HEK293 (cell line): ENCODE data around the gene CDKAL1.

Experiments
- CTCF ChIA-PET: fragments of 350-600 bp; formaldehyde crosslinking; extraction: SDS; loops from one replicate; lab custom pipeline; 2021; ENCODE audit warnings: antibody characterized with exemption; lab: Yijun Ruan, JAX
- POLR2A ChIA-PET: fragments of 300-600 bp; formaldehyde crosslinking; extraction: SDS; loops from one replicate; lab custom pipeline; 2020; ENCODE audit warnings: antibody characterized with exemption, inconsistent platforms; lab: Yijun Ruan, JAX
- H3K27ac ChIP-seq: fragments of 200-500 bp; sonication (Bioruptor generic); 2 replicates; pipeline ENCODE4 v1.5.1; 2014; ENCODE audit warnings: low read depth, low read length, control low read depth, inconsistent platforms; ENCODE audit errors: extremely low read depth
- H3K36me3 ChIP-seq, 2 experiments: fragments of 200-500 bp in 1 of 2; sonication (Bioruptor generic) in 1 of 2; 1 replicate in 1 of 2; 2 replicates in 1 of 2; pipeline ENCODE4 v1.5.1; 2014 to 2017; ENCODE audit warnings: inconsistent platforms in 2 of 2, low read length in 2 of 2; ENCODE audit not compliant: control insufficient read depth in 2 of 2, insufficient read depth in 1 of 2
- H3K4me1 ChIP-seq: fragments of 200-500 bp; sonication (Bioruptor generic); 2 replicates; pipeline ENCODE4 v1.5.1; 2014; ENCODE audit warnings: mild to moderate bottlenecking, low read length, inconsistent platforms; ENCODE audit not compliant: control insufficient read depth, insufficient read depth
- H3K4me3 ChIP-seq: 2 replicates; pipeline ENCODE4 v1.5.1; 2011; ENCODE audit warnings: low read depth, mild to moderate bottlenecking, control low read depth, low read length, moderate library complexity
- H3K9me3 ChIP-seq: fragments of 200-500 bp; sonication (Bioruptor generic); 2 replicates; pipeline ENCODE4 v1.5.1; 2014; ENCODE audit warnings: low read depth, low read length, inconsistent platforms; ENCODE audit not compliant: control insufficient read depth, insufficient read depth
- KLF10 ChIP-seq: fragments of 450-650 bp; IDR thresholded peaks from 2 replicates; pipeline ENCODE4 v1.5.1; 2018; ENCODE audit warnings: missing biosample characterization, mild to moderate bottlenecking, missing genetic modification characterization
- ZBTB21 ChIP-seq: fragments of 450-650 bp; formaldehyde crosslinking; IDR thresholded peaks from 2 replicates; pipeline ENCODE4 v1.5.1; 2017; ENCODE audit warnings: missing biosample characterization, missing genetic modification characterization
- ZBTB8A ChIP-seq: fragments of 450-650 bp; formaldehyde crosslinking; IDR thresholded peaks from 2 replicates; pipeline ENCODE4 v1.5.1; 2016; ENCODE audit warnings: missing biosample characterization, missing genetic modification characterization
- ZFP69B ChIP-seq: fragments of 450-650 bp; formaldehyde crosslinking; IDR thresholded peaks from 2 replicates; pipeline ENCODE4 v1.5.1; 2016; ENCODE audit warnings: missing biosample characterization, missing genetic modification characterization
- ZNF10 ChIP-seq: fragments of 450-650 bp; formaldehyde crosslinking; IDR thresholded peaks from 2 replicates; pipeline ENCODE4 v1.5.1; 2017; ENCODE audit warnings: missing biosample characterization, missing genetic modification characterization
- ZNF133 ChIP-seq: fragments of 450-650 bp; formaldehyde crosslinking; IDR thresholded peaks from 2 replicates; pipeline ENCODE4 v1.5.1; 2016; ENCODE audit warnings: missing biosample characterization, missing genetic modification characterization
- ZNF211 ChIP-seq: fragments of 450-650 bp; formaldehyde crosslinking; IDR thresholded peaks from 2 replicates; pipeline ENCODE4 v1.5.1; 2016; ENCODE audit warnings: low read depth, missing biosample characterization, missing genetic modification characterization
- ZNF473 ChIP-seq: fragments of 450-650 bp; formaldehyde crosslinking; IDR thresholded peaks from 2 replicates; pipeline ENCODE4 v1.5.1; 2017; ENCODE audit warnings: missing biosample characterization, missing genetic modification characterization
- ZNF501 ChIP-seq: fragments of 450-650 bp; formaldehyde crosslinking; IDR thresholded peaks from 2 replicates; pipeline ENCODE4 v1.5.1; 2016; ENCODE audit warnings: missing biosample characterization, missing genetic modification characterization
- ZNF791 ChIP-seq: fragments of 450-650 bp; formaldehyde crosslinking; IDR thresholded peaks from 2 replicates; pipeline ENCODE4 v1.5.1; 2016; ENCODE audit warnings: missing biosample characterization, missing genetic modification characterization
- ZNF792 ChIP-seq: fragments of 450-650 bp; formaldehyde crosslinking; IDR thresholded peaks from 2 replicates; pipeline ENCODE4 v1.5.1; 2016; ENCODE audit warnings: missing biosample characterization, missing genetic modification characterization
- ZSCAN30 ChIP-seq: fragments of 450-650 bp; IDR thresholded peaks from 2 replicates; pipeline ENCODE4 v1.5.1; 2018; ENCODE audit warnings: missing biosample characterization, mild to moderate bottlenecking, missing genetic modification characterization, moderate library complexity
- TF ChIP-seq, protein P1 (sequence below): fragments of 450-650 bp; formaldehyde crosslinking; IDR thresholded peaks from 2 replicates; pipeline ENCODE4 v1.5.1; 2016; ENCODE audit warnings: missing biosample characterization, missing genetic modification characterization
- TF ChIP-seq, protein P2 (sequence below): fragments of 450-650 bp; formaldehyde crosslinking; IDR thresholded peaks from 2 replicates; pipeline ENCODE4 v1.5.1; 2016; ENCODE audit warnings: missing biosample characterization, missing genetic modification characterization
- TF ChIP-seq, protein P3 (sequence below): fragments of 450-650 bp; formaldehyde crosslinking; IDR thresholded peaks from 2 replicates; pipeline ENCODE4 v1.5.1; 2016; ENCODE audit warnings: missing biosample characterization, missing genetic modification characterization
- TF ChIP-seq, protein P4 (sequence below): fragments of 450-650 bp; formaldehyde crosslinking; IDR thresholded peaks from 2 replicates; pipeline ENCODE4 v1.5.1; 2016; ENCODE audit warnings: missing biosample characterization, missing genetic modification characterization
- TF ChIP-seq, protein P5 (sequence below): fragments of 450-650 bp; formaldehyde crosslinking; conservative IDR thresholded peaks from 2 replicates; pipeline ENCODE4 v1.5.1; 2016; ENCODE audit warnings: low read depth, missing biosample characterization, missing genetic modification characterization
- TF ChIP-seq, protein P6 (sequence below): fragments of 450-650 bp; formaldehyde crosslinking; IDR thresholded peaks from 2 replicates; pipeline ENCODE4 v1.5.1; 2016; ENCODE audit warnings: missing biosample characterization, missing genetic modification characterization
- TF ChIP-seq, protein P7 (sequence below): sonication (generic); formaldehyde crosslinking; IDR thresholded peaks from 2 replicates; pipeline ENCODE4 v1.8.1; 2022; ENCODE audit warnings: mild to moderate bottlenecking, moderate library complexity, missing genetic modification reagents

Gene CDKAL1

DNA sequence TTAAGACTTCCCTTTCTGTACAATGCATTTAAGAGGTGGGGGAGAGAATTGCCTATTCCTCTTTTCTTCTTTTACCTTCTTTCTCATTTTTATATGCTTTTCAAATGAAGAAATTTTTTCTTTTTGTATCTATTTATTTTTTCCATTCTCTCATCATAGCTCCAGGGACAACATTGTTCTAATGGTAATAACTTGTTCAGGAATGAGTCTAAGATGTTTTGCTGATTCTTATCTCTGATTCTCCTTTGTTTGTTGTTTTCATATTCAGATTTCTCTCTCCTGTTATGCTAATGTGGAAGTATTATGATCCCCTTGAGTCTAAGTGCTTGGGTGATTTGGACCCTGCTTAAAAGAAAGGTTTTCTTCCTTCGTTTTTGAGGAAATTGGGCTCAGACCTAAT lies 451.6 kb downstream of the CDKAL1 start:
- no peaks in the 10 kb centered on the region for H3K36me3 ChIP-seq
- H3K4me3 ChIP-seq, result no peak overlapping the region
- TF ChIP-seq ZFP69B (tag by site-specific recombination), result no peak
- TF ChIP-seq ZNF211, result no peak
- no peak for TF ChIP-seq ZNF473 (tag by site-specific recombination)
- TF ChIP-seq ZSCAN30 (tag by site-specific recombination), result no peak
- TF ChIP-seq, protein P1, sequence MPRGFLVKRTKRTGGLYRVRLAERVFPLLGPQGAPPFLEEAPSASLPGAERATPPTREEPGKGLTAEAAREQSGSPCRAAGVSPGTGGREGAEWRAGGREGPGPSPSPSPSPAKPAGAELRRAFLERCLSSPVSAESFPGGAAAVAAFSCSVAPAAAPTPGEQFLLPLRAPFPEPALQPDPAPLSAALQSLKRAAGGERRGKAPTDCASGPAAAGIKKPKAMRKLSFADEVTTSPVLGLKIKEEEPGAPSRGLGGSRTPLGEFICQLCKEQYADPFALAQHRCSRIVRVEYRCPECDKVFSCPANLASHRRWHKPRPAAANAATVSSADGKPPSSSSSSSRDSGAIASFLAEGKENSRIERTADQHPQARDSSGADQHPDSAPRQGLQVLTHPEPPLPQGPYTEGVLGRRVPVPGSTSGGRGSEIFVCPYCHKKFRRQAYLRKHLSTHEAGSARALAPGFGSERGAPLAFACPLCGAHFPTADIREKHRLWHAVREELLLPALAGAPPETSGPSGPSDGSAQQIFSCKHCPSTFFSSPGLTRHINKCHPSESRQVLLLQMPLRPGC (tag by site-specific recombination), result no peak
- TF ChIP-seq, protein P2, sequence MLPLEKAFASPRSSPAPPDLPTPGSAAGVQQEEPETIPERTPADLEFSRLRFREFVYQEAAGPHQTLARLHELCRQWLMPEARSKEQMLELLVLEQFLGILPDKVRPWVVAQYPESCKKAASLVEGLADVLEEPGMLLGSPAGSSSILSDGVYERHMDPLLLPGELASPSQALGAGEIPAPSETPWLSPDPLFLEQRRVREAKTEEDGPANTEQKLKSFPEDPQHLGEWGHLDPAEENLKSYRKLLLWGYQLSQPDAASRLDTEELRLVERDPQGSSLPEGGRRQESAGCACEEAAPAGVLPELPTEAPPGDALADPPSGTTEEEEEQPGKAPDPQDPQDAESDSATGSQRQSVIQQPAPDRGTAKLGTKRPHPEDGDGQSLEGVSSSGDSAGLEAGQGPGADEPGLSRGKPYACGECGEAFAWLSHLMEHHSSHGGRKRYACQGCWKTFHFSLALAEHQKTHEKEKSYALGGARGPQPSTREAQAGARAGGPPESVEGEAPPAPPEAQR, result no peak
- TF ChIP-seq, protein P3, sequence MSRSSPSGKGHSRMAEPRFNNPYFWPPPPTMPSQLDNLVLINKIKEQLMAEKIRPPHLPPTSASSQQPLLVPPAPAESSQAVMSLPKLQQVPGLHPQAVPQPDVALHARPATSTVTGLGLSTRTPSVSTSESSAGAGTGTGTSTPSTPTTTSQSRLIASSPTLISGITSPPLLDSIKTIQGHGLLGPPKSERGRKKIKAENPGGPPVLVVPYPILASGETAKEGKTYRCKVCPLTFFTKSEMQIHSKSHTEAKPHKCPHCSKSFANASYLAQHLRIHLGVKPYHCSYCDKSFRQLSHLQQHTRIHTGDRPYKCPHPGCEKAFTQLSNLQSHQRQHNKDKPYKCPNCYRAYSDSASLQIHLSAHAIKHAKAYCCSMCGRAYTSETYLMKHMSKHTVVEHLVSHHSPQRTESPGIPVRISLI (tag by site-specific recombination), result no peak
- TF ChIP-seq, protein P4, sequence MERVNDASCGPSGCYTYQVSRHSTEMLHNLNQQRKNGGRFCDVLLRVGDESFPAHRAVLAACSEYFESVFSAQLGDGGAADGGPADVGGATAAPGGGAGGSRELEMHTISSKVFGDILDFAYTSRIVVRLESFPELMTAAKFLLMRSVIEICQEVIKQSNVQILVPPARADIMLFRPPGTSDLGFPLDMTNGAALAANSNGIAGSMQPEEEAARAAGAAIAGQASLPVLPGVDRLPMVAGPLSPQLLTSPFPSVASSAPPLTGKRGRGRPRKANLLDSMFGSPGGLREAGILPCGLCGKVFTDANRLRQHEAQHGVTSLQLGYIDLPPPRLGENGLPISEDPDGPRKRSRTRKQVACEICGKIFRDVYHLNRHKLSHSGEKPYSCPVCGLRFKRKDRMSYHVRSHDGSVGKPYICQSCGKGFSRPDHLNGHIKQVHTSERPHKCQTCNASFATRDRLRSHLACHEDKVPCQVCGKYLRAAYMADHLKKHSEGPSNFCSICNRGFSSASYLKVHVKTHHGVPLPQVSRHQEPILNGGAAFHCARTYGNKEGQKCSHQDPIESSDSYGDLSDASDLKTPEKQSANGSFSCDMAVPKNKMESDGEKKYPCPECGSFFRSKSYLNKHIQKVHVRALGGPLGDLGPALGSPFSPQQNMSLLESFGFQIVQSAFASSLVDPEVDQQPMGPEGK (tag by site-specific recombination), result no peak
- TF ChIP-seq, protein P5, sequence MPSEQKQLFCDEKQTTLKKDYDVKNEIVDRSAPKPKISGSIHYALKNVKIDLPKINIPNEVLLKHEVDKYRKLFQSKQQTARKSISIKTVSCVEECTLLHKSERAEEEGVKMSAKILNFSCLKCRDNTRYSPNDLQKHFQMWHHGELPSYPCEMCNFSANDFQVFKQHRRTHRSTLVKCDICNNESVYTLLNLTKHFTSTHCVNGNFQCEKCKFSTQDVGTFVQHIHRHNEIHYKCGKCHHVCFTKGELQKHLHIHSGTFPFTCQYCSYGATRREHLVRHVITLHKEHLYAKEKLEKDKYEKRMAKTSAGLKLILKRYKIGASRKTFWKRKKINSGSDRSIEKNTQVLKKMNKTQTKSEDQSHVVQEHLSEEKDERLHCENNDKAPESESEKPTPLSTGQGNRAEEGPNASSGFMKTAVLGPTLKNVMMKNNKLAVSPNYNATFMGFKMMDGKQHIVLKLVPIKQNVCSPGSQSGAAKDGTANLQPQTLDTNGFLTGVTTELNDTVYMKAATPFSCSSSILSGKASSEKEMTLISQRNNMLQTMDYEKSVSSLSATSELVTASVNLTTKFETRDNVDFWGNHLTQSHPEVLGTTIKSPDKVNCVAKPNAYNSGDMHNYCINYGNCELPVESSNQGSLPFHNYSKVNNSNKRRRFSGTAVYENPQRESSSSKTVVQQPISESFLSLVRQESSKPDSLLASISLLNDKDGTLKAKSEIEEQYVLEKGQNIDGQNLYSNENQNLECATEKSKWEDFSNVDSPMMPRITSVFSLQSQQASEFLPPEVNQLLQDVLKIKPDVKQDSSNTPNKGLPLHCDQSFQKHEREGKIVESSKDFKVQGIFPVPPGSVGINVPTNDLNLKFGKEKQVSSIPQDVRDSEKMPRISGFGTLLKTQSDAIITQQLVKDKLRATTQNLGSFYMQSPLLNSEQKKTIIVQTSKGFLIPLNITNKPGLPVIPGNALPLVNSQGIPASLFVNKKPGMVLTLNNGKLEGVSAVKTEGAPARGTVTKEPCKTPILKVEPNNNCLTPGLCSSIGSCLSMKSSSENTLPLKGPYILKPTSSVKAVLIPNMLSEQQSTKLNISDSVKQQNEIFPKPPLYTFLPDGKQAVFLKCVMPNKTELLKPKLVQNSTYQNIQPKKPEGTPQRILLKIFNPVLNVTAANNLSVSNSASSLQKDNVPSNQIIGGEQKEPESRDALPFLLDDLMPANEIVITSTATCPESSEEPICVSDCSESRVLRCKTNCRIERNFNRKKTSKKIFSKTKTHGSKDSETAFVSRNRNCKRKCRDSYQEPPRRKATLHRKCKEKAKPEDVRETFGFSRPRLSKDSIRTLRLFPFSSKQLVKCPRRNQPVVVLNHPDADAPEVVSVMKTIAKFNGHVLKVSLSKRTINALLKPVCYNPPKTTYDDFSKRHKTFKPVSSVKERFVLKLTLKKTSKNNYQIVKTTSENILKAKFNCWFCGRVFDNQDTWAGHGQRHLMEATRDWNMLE (tag by site-specific recombination), result no peak
- no peak for TF ChIP-seq ZNF791 (tag by site-specific recombination)
- TF ChIP-seq ZNF133 (tag by site-specific recombination), result no peak
- no peak for TF ChIP-seq ZBTB21 (tag by site-specific recombination)
- no peak for TF ChIP-seq ZNF10 (tag by site-specific recombination)
- TF ChIP-seq, protein P6, sequence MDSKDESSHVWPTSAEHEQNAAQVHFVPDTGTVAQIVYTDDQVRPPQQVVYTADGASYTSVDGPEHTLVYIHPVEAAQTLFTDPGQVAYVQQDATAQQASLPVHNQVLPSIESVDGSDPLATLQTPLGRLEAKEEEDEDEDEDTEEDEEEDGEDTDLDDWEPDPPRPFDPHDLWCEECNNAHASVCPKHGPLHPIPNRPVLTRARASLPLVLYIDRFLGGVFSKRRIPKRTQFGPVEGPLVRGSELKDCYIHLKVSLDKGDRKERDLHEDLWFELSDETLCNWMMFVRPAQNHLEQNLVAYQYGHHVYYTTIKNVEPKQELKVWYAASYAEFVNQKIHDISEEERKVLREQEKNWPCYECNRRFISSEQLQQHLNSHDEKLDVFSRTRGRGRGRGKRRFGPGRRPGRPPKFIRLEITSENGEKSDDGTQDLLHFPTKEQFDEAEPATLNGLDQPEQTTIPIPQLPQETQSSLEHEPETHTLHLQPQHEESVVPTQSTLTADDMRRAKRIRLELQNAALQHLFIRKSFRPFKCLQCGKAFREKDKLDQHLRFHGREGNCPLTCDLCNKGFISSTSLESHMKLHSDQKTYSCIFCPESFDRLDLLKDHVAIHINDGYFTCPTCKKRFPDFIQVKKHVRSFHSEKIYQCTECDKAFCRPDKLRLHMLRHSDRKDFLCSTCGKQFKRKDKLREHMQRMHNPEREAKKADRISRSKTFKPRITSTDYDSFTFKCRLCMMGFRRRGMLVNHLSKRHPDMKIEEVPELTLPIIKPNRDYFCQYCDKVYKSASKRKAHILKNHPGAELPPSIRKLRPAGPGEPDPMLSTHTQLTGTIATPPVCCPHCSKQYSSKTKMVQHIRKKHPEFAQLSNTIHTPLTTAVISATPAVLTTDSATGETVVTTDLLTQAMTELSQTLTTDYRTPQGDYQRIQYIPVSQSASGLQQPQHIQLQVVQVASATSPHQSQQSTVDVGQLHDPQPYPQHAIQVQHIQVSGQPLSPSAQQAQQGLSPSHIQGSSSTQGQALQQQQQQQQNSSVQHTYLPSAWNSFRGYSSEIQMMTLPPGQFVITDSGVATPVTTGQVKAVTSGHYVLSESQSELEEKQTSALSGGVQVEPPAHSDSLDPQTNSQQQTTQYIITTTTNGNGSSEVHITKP (tag by site-specific recombination), result no peak
- TF ChIP-seq KLF10 (tag by site-specific recombination), result no peak
- no peak for TF ChIP-seq ZBTB8A (tag by site-specific recombination)
- no peak for TF ChIP-seq ZNF501 (tag by site-specific recombination)
- TF ChIP-seq, protein P7, sequence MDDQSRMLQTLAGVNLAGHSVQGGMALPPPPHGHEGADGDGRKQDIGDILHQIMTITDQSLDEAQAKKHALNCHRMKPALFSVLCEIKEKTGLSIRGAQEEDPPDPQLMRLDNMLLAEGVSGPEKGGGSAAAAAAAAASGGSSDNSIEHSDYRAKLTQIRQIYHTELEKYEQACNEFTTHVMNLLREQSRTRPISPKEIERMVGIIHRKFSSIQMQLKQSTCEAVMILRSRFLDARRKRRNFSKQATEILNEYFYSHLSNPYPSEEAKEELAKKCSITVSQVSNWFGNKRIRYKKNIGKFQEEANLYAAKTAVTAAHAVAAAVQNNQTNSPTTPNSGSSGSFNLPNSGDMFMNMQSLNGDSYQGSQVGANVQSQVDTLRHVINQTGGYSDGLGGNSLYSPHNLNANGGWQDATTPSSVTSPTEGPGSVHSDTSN, result no peak
- TF ChIP-seq ZNF792 (tag by site-specific recombination), result no peak
- no peaks in the 10 kb centered on the region for H3K4me1 ChIP-seq
- H3K27ac ChIP-seq, result no peak overlapping the region
- POLR2A ChIA-PET, result no interaction called here
- no peaks in the 10 kb centered on the region for H3K9me3 ChIP-seq
- CTCF ChIA-PET, result no interaction called here
